ENCODE results near the gene MESP1. TPM values are rescaled to one million over a fixed set of nuclear protein-coding genes. Genes with fewer than 3 reads are reported as not detected.

Gene MESP1
- total and polyA plus RNA-seq, 2 of the 13 experiments (the other 11 are each of a cell fraction or from before 2014, with no cell fraction given): not detected

DNA sequence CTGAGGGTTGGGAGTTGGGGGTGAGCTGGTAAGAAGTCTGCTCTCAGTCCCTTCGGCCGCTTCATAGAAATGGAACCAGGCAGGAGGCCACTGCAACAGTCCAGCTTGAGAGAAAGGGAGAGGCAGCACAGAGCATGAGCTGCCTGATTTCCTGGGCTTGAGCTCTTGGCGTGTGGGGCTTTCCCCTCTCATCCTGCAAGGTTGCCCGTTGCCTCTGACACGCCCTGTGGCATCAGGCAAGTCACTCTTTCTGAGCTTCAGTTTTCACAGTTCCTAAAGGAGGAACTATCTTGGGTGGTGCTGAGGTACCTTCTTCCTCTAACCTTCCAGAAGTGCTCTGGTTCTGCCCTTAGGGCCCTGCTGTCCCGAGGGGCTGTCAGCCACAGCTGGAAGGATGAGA, 30.0 kb upstream of the MESP1 start:
- no peaks in the 10 kb centered on the region; the same call in 1 of the 2 replicates for H4K20me1 ChIP-seq (ENCODE audit: insufficient read depth, low read length)
- BruUV-seq (replicated peaks): no TSS peak
- ATAC-seq (no peak), DNase-seq (ENCODE audit: low spot score) (no peak), FAIRE-seq (no peak)
- H3K9ac ChIP-seq (ENCODE audit: insufficient read depth, low read depth, low read length): no peak overlapping the region
- intact Hi-C loops (cut with micrococcal nuclease; ENCODE audit: unreplicated experiment) (no loop called here), in situ Hi-C loops (cut with HindIII; ENCODE audit: extremely low pct_ligation_motif_present, low pct_unique_long_range_greater_than_20kb) (no loop called here)
- WGBS (ENCODE audit: low lambda C conversion rate): 59% methylated on average over 6 of the region's 6 CpGs
- peaks cover 69% of the 10 kb centered on the region for H3K4me1 ChIP-seq (ENCODE audit: insufficient read depth, low read length)
- CTCF ChIA-PET (ENCODE audit: low intra/inter-chr PET ratio, low total read pairs): no interaction called here
- H3K36me3 ChIP-seq (replicated peaks in 1 of 2; ENCODE audit: control insufficient read depth in 1 of 2, insufficient read depth in 2 of 2, low read length in 2 of 2): peaks cover 2 to 12% of the 10 kb centered on the region in 2 experiments; a peak in 3 of 5 replicates
- POLR2A ChIA-PET: no interaction called here
- H3K4me2 ChIP-seq (ENCODE audit: low read depth, low read length): no peak overlapping the region
- H3K4me3 ChIP-seq (replicated peaks in 1 of 3; ENCODE audit: insufficient read depth in 1 of 3, low read depth in 2 of 3, low read length in 3 of 3): no peak overlapping the region
- TF ChIP-seq, protein P1, sequence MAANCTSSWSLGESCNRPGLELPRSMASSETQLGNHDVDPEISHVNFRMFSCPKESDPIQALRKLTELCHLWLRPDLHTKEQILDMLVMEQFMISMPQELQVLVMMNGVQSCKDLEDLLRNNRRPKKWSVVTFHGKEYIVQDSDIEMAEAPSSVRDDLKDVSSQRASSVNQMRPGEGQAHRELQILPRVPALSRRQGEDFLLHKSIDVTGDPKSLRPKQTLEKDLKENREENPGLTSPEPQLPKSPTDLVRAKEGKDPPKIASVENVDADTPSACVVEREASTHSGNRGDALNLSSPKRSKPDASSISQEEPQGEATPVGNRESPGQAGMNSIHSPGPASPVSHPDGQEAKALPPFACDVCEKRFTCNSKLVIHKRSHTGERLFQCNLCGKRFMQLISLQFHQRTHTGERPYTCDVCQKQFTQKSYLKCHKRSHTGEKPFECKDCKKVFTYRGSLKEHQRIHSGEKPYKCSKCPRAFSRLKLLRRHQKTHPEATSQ (CRISPR knock-in tag; IDR thresholded peaks at IDR 0.05; ENCODE audit: borderline replicate concordance): no peak
- TF ChIP-seq IKZF5 (CRISPR knock-in tag; IDR thresholded peaks at IDR 0.05): no peak
- no peak for TF ChIP-seq ZNF558 (CRISPR knock-in tag; IDR thresholded peaks at IDR 0.05; ENCODE audit: borderline replicate concordance)
- TF ChIP-seq ZNF607 (CRISPR knock-in tag; IDR thresholded peaks at IDR 0.05; ENCODE audit: borderline replicate concordance): no peak
- no peak for TF ChIP-seq ZNF121 (CRISPR knock-in tag; IDR thresholded peaks at IDR 0.05)
- TF ChIP-seq NPAS2 (CRISPR knock-in tag; IDR thresholded peaks at IDR 0.05; ENCODE audit: borderline replicate concordance): no peak
- TF ChIP-seq ZNF574 (CRISPR knock-in tag; IDR thresholded peaks at IDR 0.05): no peak
- TF ChIP-seq ARNTL (CRISPR knock-in tag; IDR thresholded peaks at IDR 0.05): no peak
- TF ChIP-seq NR3C1 (CRISPR knock-in tag; IDR thresholded peaks at IDR 0.05): no peak
- TF ChIP-seq ZNF790 (CRISPR knock-in tag; IDR thresholded peaks at IDR 0.05; ENCODE audit: borderline replicate concordance): no peak
- no peak for TF ChIP-seq ERF (CRISPR knock-in tag; IDR thresholded peaks at IDR 0.05)
- TF ChIP-seq ZNF550 (CRISPR knock-in tag; IDR thresholded peaks at IDR 0.05; ENCODE audit: borderline replicate concordance): no peak
- no peak for TF ChIP-seq ZBTB1 (CRISPR knock-in tag; IDR thresholded peaks at IDR 0.05; ENCODE audit: borderline replicate concordance)
- TF ChIP-seq, protein P2, sequence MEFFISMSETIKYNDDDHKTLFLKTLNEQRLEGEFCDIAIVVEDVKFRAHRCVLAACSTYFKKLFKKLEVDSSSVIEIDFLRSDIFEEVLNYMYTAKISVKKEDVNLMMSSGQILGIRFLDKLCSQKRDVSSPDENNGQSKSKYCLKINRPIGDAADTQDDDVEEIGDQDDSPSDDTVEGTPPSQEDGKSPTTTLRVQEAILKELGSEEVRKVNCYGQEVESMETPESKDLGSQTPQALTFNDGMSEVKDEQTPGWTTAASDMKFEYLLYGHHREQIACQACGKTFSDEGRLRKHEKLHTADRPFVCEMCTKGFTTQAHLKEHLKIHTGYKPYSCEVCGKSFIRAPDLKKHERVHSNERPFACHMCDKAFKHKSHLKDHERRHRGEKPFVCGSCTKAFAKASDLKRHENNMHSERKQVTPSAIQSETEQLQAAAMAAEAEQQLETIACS (CRISPR knock-in tag; IDR thresholded peaks at IDR 0.05): no peak
- no peak for TF ChIP-seq ZNF282 (IDR thresholded peaks at IDR 0.05; ENCODE audit: partially characterized antibody)
- TF ChIP-seq ZNF556 (CRISPR knock-in tag; IDR thresholded peaks at IDR 0.05; ENCODE audit: borderline replicate concordance): no peak
- H3K79me2 ChIP-seq (ENCODE audit: insufficient read depth, low read length): no peaks in the 10 kb centered on the region
- no peak overlapping the region for H3K27ac ChIP-seq (ENCODE audit: extremely low read length, insufficient read depth, low read length)
- H3K9me3 ChIP-seq (ENCODE audit: low read length): no peaks in the 10 kb centered on the region
- no peak overlapping the region for H2AFZ ChIP-seq (ENCODE audit: low read length)
- H3K27me3 ChIP-seq (ENCODE audit: control insufficient read depth in 1 of 2, insufficient read depth in 2 of 2, low read length in 2 of 2): peaks cover 2 to 8% of the 10 kb centered on the region in 2 experiments; a peak in 3 of 5 replicates

Data from HepG2 (cell line).